Liver (tissue), 3 donors: Measurements from ENCODE around the gene PCSK4.

ENCODE experiments used
- CTCF ChIP-seq: fragments of 150-350 bp; IDR thresholded peaks from 2 replicates; pipeline ENCODE4 v1.5.1; 2017; ENCODE audit warnings: improper control_type of control experiment, low read depth, low read length; ENCODE audit not compliant: missing input control
- FOXA2 ChIP-seq: IDR thresholded peaks from 2 replicates; pipeline ENCODE4 v1.6.1; 2016; ENCODE audit warnings: antibody characterized with exemption
- GABPA ChIP-seq, 2 donors: IDR thresholded peaks in 1 of 2; conservative IDR thresholded peaks in 1 of 2; 2 replicates each; pipeline ENCODE4 v1.6.1; 2016; ENCODE audit warnings: antibody characterized with exemption in 2 of 2, mild to moderate bottlenecking in 1 of 2, moderate library complexity in 1 of 2
- JUND ChIP-seq, 2 donors: IDR thresholded peaks; 2 replicates each; pipeline ENCODE4 v1.6.1; 2016; ENCODE audit warnings: antibody characterized with exemption in 2 of 2
- NR2F2 ChIP-seq: IDR thresholded peaks from 2 replicates; pipeline ENCODE4 v1.6.1; 2016; ENCODE audit warnings: antibody characterized with exemption
- REST ChIP-seq: IDR thresholded peaks from 2 replicates; pipeline ENCODE4 v1.6.1; 2016; ENCODE audit warnings: antibody characterized with exemption, mild to moderate bottlenecking
- RXRA ChIP-seq, 2 donors: IDR thresholded peaks; 2 replicates each; pipeline ENCODE4 v1.6.1; 2017 to 2018; ENCODE audit warnings: antibody characterized with exemption in 2 of 2, mild to moderate bottlenecking in 1 of 2
- SP1 ChIP-seq: IDR thresholded peaks from 2 replicates; pipeline ENCODE4 v1.6.1; 2018; ENCODE audit warnings: antibody characterized with exemption, mild to moderate bottlenecking
- TAF1 ChIP-seq: conservative IDR thresholded peaks from 2 replicates; pipeline ENCODE4 v1.6.1; 2016; ENCODE audit warnings: antibody characterized with exemption, mild to moderate bottlenecking
- ZBTB33 ChIP-seq: IDR thresholded peaks from 2 replicates; pipeline ENCODE4 v1.6.1; 2016; ENCODE audit warnings: antibody characterized with exemption
- TF ChIP-seq, protein P1 (sequence below): IDR thresholded peaks from 2 replicates; pipeline ENCODE4 v1.6.1; 2016; ENCODE audit warnings: antibody characterized with exemption
- donor health status: healthy.
- donor health status: healthy.

DNA sequence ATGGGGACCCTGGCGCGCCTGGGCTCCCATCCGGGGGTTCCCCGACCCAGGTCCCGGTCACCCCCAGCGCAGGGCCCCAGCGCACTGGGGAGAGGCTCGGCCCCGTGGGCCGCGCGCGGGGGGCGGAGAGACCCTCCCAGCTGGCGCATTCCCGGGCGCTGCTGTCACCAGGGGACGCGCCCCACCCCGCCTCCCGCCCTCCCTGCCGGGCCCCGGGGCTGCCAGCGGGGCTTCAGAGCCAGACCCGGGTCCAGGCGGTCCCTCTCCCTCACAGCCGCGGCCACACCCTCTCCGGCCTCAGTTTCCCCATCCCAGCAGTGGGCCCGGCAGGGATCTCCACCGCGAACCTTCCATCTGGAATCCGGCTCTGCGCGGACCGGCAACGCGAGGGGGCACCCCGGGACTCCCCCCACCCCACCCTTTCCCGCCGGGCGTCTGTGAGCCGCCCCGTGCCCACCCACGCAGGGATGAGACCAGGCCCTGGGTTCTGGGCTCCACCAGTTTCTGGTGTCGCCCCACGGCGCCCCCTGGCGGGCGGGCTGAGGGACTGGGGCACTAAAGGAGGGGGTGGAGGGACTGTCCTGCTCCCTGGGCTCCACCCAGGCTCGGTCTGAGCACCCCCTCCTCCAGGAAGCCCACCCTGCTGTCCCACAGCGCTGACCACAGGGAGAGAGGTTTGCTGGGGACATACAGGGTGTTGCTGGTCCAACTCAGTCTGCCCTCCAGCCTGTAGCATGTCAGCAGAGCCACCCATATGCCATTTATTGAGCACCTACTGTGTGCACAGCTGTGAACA lies 23.5 kb upstream of the PCSK4 start:
- TF ChIP-seq, protein P1, sequence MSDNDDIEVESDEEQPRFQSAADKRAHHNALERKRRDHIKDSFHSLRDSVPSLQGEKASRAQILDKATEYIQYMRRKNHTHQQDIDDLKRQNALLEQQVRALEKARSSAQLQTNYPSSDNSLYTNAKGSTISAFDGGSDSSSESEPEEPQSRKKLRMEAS: no peak
- TF ChIP-seq CTCF (peak; percentile 67), JUND (IDR thresholded peaks at IDR 0.05) (no peak), GABPA (IDR thresholded peaks at IDR 0.05 in 1 of 2, conservative IDR thresholded peaks at IDR 0.05 in 1 of 2) (no peak), ZBTB33 (no peak), SP1 (no peak), RXRA (IDR thresholded peaks at IDR 0.05) (no peak), NR2F2 (no peak), REST (no peak), TAF1 (no peak), FOXA2 (no peak)
